Measurements from ENCODE around the gene CLSTN1. TPM values are rescaled to one million over a fixed set of nuclear protein-coding genes. Genes with fewer than 3 reads are reported as not detected.

The CLSTN1 gene
- polyA plus RNA-seq, 3 donors, result 5.2 to 25.2 (median 5.3) TPM

DNA sequence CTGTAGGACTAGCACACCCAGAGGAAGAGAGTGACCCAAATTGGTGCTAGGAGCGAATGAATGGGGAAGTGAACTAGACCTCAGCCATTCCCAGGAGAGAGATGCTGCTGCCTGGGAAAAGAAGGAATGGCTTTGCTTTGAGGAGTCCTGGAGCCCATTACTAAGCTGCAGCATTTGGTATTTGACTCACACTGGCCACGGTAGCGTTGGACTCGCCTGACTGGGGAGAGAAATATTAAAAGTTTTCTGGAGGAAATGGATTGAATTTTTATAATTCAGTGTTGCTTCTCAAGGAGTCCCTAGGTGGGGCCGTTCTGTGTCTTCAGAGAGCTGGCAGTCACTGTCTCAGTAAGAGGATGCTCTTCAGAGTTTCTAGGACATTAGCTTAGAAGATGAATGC is 132.1 kb downstream of the CLSTN1 start:
- H3K4me1 Mint-ChIP-seq, result peaks cover 58% of the 10 kb centered on the region
- intact Hi-C loops (cut with micrococcal nuclease), result no loop called here
- no peak for DNase-seq
- peaks cover 41 to 61% of the 10 kb centered on the region in 2 donors for H3K4me1 ChIP-seq (ENCODE audit: control insufficient read depth in 1 of 2, insufficient read depth in 2 of 2, low read length in 2 of 2)
- no peak overlapping the region for H3K4me3 ChIP-seq (replicated peaks in 1 of 3; ENCODE audit: low read depth in 2 of 3, low read length in 3 of 3)
- H3K27me3 Mint-ChIP-seq (ENCODE audit: low read depth in 3 of 3), result peaks cover 0 to 3% (median 0%) of the 10 kb centered on the region in 3 donors
- H3K36me3 Mint-ChIP-seq, result peaks cover 35 to 57% of the 10 kb centered on the region in 2 donors
- H2AFZ ChIP-seq (ENCODE audit: insufficient read depth, low read depth, low read length, poor library complexity, severe bottlenecking), result no peak overlapping the region
- peaks cover 98% of the 10 kb centered on the region for H3K79me2 ChIP-seq (ENCODE audit: insufficient read depth, low read length)
- WGBS (ENCODE audit: insufficient coverage), result 76% methylated on average over 5 of the region's 5 CpGs
- H3K4me2 ChIP-seq (replicated peaks; ENCODE audit: extremely low read depth, low read length, poor library complexity, severe bottlenecking), result no peak overlapping the region
- no peak overlapping the region for H3K4me3 Mint-ChIP-seq
- no peaks in the 10 kb centered on the region for H3K27me3 ChIP-seq (ENCODE audit: control insufficient read depth in 2 of 2, insufficient read depth in 2 of 2, low read length in 2 of 2)
- peaks cover 0 to 1% (median 0%) of the 10 kb centered on the region in 7 donors for H3K9me3 Mint-ChIP-seq
- peaks cover 98% of the 10 kb centered on the region for H4K20me1 ChIP-seq (ENCODE audit: insufficient read depth, low read length)
- no peak for TF ChIP-seq CTCF (IDR thresholded peaks at IDR 0.05)
- H3K9ac ChIP-seq (ENCODE audit: insufficient read depth, low read length, poor library complexity, severe bottlenecking), result no peak overlapping the region
- peaks cover 30 to 35% of the 10 kb centered on the region in 2 donors for H3K36me3 ChIP-seq (replicated peaks in 1 of 2; ENCODE audit: control insufficient read depth in 1 of 2, insufficient read depth in 2 of 2, low read length in 2 of 2)
- H3K27ac ChIP-seq (ENCODE audit: low read depth in 1 of 2, low read length in 2 of 2), result peak overlapping the region in 1 of 2 donors; percentile 43
- peak overlapping the region in 5 of 7 donors; percentile 25 to 90 (median 47) for H3K27ac Mint-ChIP-seq
- H3K9me3 ChIP-seq (replicated peaks in 1 of 2; ENCODE audit: control insufficient read depth in 1 of 2, insufficient read depth in 1 of 2, low read length in 2 of 2), result no peaks in the 10 kb centered on the region

- H3K4me3 Mint-ChIP-seq, result no peak overlapping the region
- H3K4me3 ChIP-seq (replicated peaks in 1 of 3; ENCODE audit: low read depth in 2 of 3, low read length in 3 of 3), result no peak overlapping the region
- H3K27ac Mint-ChIP-seq, result peak overlapping the region in 4 of 7 donors; percentile 14 to 90 (median 66)
- H3K9me3 Mint-ChIP-seq, result peaks cover 0 to 1% (median 0%) of the 10 kb centered on the region in 7 donors
- DNase-seq, result no peak
- TF ChIP-seq CTCF (IDR thresholded peaks at IDR 0.05), result no peak
- no peaks in the 10 kb centered on the region for H3K9me3 ChIP-seq (replicated peaks in 1 of 2; ENCODE audit: control insufficient read depth in 1 of 2, insufficient read depth in 1 of 2, low read length in 2 of 2)
- intact Hi-C loops (cut with micrococcal nuclease), result no loop called here
- peak overlapping the region in 1 of 2 donors; percentile 43 for H3K27ac ChIP-seq (ENCODE audit: low read depth in 1 of 2, low read length in 2 of 2)
- peaks cover 30 to 35% of the 10 kb centered on the region in 2 donors for H3K36me3 ChIP-seq (replicated peaks in 1 of 2; ENCODE audit: control insufficient read depth in 1 of 2, insufficient read depth in 2 of 2, low read length in 2 of 2)
- no peak overlapping the region for H2AFZ ChIP-seq (ENCODE audit: insufficient read depth, low read depth, low read length, poor library complexity, severe bottlenecking)
- no peak overlapping the region for H3K9ac ChIP-seq (ENCODE audit: insufficient read depth, low read length, poor library complexity, severe bottlenecking)
- no CpG with 5 or more reads among the region's 6 CpGs for WGBS (ENCODE audit: insufficient coverage)
- H3K36me3 Mint-ChIP-seq, result peaks cover 33 to 53% of the 10 kb centered on the region in 2 donors
- peaks cover 98% of the 10 kb centered on the region for H4K20me1 ChIP-seq (ENCODE audit: insufficient read depth, low read length)
- peaks cover 98% of the 10 kb centered on the region for H3K79me2 ChIP-seq (ENCODE audit: insufficient read depth, low read length)
- peaks cover 64% of the 10 kb centered on the region for H3K4me1 Mint-ChIP-seq
- no peaks in the 10 kb centered on the region for H3K27me3 ChIP-seq (ENCODE audit: control insufficient read depth in 2 of 2, insufficient read depth in 2 of 2, low read length in 2 of 2)
- H3K4me1 ChIP-seq (ENCODE audit: control insufficient read depth in 1 of 2, insufficient read depth in 2 of 2, low read length in 2 of 2), result peaks cover 48 to 68% of the 10 kb centered on the region in 2 donors
- peaks cover 0 to 3% (median 0%) of the 10 kb centered on the region in 3 donors for H3K27me3 Mint-ChIP-seq (ENCODE audit: low read depth in 3 of 3)
- no peak overlapping the region for H3K4me2 ChIP-seq (replicated peaks; ENCODE audit: extremely low read depth, low read length, poor library complexity, severe bottlenecking)
Measured at GRCh38 chr1:9691108-9691445, 132.7 kb downstream of the CLSTN1 start.

Measured in CD14-positive monocyte (primary cell).